GM12864 (cell line): ENCODE results near the gene GNA14.
"Not testable (repeated sequence)": the region's sequence is repeated elsewhere in the genome, so short reads cannot be mapped to it uniquely, and the experiment has no call there.

Experiments used
- DNase-seq: peaks from one replicate; pipeline ENCODE4 v3.0.0-alpha.2; 2011; ENCODE audit warnings: low read depth
- H3K4me3 ChIP-seq: 2 replicates; pipeline ENCODE4 v1.5.1; 2011; ENCODE audit warnings: mild to moderate bottlenecking, low read depth, low read length, control low read depth
- TF ChIP-seq, protein P1 (sequence below): IDR thresholded peaks from 2 replicates; pipeline ENCODE4 v1.5.1; 2011; ENCODE audit warnings: low read depth, mild to moderate bottlenecking, moderate library complexity, low read length, control low read depth, inconsistent platforms; ENCODE audit errors: missing control alignments

GNA14 gene

DNA sequence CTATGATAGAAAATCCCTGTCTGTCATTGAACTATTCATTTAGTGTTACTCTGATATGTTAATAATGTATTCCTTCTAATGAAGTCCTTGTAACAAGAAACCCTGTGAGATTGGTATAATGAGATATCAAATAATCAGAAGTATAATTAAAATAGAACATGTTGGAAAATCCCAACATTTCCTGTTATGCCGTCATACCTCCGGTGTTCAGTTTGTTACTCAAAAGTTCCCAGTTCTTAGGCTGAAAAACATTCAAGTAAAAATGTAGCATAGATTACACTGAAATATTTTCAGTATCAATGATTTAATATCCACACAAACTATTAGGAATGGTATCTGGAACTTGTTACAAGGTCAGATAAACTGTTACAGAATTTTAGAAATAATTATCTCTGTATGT lies 227.5 kb downstream of the GNA14 start:
- TF ChIP-seq, protein P1, sequence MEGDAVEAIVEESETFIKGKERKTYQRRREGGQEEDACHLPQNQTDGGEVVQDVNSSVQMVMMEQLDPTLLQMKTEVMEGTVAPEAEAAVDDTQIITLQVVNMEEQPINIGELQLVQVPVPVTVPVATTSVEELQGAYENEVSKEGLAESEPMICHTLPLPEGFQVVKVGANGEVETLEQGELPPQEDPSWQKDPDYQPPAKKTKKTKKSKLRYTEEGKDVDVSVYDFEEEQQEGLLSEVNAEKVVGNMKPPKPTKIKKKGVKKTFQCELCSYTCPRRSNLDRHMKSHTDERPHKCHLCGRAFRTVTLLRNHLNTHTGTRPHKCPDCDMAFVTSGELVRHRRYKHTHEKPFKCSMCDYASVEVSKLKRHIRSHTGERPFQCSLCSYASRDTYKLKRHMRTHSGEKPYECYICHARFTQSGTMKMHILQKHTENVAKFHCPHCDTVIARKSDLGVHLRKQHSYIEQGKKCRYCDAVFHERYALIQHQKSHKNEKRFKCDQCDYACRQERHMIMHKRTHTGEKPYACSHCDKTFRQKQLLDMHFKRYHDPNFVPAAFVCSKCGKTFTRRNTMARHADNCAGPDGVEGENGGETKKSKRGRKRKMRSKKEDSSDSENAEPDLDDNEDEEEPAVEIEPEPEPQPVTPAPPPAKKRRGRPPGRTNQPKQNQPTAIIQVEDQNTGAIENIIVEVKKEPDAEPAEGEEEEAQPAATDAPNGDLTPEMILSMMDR: no peak
- DNase-seq: no peak
- no peak overlapping the region for H3K4me3 ChIP-seq

DNA sequence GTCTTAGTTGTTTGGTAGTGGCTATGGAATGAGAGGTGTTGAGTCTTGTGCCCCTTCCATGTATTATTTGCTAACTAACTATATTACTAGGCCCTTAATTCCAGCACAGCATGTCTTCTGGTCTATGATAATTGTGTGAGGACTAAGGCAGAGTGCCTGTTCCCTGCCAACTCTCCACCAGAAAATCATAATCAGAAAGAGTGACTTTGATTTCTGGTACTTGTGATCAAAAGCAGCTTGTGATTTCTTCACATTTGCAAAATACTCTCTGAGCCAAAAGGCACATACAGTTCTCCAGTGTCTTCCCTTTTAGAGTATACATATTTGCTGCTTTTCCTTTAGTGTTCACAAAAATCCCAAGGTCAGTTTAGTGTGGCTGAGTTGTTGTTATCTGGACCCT lies 229.9 kb downstream of the GNA14 start:
- no peak overlapping the region for H3K4me3 ChIP-seq
- TF ChIP-seq, protein P1: no peak
- DNase-seq: no peak

DNA sequence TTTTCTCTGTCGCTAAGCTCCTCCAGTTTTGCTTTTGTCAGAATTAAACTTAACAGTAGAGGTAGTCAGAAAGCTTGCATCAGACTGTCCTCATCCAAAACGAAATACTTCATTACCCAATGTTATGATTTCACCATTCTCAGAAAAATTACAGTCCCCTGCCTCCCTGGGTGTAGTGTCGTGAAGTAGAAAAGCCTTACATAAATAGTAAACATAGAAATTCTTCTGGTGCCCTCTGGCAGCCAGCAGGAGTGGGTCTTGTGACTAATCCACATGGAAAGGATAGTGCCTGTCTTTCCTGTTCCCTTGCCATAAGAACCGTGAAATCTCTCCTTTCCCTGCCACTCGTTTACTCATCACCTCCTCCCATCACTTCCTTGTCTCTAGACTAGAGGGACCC lies 230.6 kb downstream of the GNA14 start:
- no peak for DNase-seq

DNA sequence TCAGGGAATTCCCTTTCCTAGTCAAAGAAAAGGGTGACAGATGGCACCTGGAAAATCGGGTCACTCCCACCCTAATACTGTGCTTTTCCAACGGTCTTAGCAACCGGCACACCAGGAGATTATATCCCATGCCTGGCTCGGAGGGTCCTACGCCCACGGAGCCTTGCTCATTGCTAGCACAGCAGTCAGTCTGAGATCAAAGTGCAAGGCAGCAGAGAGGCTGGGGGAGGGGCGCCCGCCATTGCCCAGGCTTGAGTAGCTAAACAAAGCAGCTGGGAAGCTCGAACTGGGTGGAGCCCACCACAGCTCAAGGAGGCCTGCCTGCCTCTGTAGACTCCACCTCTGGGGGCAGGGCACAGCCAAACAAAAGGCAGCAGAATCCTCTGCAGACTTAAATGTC lies 239.6 kb downstream of the GNA14 start:
- DNase-seq: not testable (repeated sequence)

More for the DNA sequence above, 230.6 kb downstream of the GNA14 start:
- no peak overlapping the region for H3K4me3 ChIP-seq
- TF ChIP-seq, protein P1: no peak

DNA sequence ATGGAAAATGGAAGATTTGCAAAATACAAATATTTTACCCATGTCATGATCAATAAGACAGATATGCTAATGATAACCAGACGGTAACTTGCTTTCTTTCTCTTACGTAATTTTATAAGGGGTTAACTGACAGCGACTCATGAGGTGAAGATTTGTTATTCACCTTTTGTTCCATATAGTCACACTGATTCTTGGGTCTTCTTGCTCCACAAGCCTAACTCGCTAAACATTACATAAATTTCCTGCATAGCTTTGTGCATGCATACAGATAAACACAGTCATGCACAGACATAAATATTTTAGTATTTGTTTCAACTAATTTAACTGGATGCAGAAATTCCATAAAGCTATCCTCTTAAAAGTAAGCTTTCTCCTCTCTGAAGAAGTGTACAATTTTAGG lies 244.9 kb downstream of the GNA14 start:
- no peak for DNase-seq
- TF ChIP-seq, protein P1: no peak
- H3K4me3 ChIP-seq: no peak overlapping the region

More for the DNA sequence above, 239.6 kb downstream of the GNA14 start:
- H3K4me3 ChIP-seq: not testable (repeated sequence)

DNA sequence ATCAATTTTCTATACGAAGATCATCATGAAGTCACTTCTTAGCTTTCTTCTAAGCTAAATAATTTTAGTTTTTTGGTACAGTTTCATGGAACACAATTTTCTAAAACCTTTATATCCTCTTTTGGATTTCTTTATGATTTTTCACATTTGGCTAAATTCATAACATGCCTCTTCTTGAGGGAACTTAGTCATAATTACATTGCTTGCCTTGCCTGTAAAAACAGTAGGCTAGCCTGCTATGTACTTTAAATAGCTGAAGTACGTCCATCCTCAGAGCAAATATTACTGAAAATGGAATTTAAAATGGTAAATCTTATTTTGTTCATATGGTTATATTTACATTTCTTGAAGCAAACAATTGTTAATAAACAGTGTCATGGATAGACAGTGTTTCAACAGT lies 245.8 kb downstream of the GNA14 start:
- H3K4me3 ChIP-seq: no peak overlapping the region
- DNase-seq: no peak
- TF ChIP-seq, protein P1: no peak

DNA sequence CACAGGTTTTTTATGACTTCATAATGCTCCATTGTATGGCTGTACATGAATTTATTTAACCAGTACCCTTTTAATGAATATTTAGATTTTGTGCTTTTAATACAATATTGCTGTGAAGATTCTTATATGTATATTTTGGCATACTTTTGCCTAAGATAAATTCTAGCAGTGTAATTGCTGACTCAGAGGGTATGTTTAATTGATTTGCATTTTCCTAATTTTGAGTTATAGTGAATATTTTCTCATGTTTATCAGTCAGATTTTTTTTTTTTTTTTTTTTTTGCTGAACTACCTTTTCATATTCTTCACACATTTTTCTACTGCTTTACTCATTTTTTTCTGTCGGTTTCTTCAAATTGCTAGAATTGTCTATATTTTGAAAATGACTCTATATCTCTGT lies 248.2 kb downstream of the GNA14 start:
- TF ChIP-seq, protein P1: no peak
- DNase-seq: no peak
- H3K4me3 ChIP-seq: no peak overlapping the region

DNA sequence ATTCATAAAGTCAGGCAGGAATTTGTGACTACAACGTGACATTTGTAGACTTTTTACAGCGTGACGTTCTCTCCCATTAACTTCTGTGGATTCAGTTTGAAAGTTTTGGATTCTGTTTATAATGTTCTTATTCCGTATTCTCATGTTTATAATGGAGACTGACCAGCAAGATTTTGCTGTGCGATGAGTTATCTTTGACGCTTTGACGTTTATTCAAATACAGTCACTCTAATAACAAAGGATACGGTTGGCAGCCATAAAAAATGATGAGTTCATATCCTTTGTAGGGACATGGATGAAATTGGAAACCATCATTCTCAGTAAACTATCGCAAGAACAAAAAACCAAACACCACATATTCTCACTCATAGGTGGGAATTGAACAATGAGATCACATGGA lies 249.5 kb downstream of the GNA14 start:
- not testable (repeated sequence) for DNase-seq, H3K4me3 ChIP-seq
